NCI-H774 (cell line): Measurements from ENCODE around the gene UQCRC1.
"Not testable (repeated sequence)": the region's sequence is repeated elsewhere in the genome, so short reads cannot be mapped to it uniquely, and the experiment has no call there.

Experiments
- DNase-seq: peaks from one replicate; lab custom pipeline; 2025; lab: John Stamatoyannopoulos, UW

Gene UQCRC1

DNA sequence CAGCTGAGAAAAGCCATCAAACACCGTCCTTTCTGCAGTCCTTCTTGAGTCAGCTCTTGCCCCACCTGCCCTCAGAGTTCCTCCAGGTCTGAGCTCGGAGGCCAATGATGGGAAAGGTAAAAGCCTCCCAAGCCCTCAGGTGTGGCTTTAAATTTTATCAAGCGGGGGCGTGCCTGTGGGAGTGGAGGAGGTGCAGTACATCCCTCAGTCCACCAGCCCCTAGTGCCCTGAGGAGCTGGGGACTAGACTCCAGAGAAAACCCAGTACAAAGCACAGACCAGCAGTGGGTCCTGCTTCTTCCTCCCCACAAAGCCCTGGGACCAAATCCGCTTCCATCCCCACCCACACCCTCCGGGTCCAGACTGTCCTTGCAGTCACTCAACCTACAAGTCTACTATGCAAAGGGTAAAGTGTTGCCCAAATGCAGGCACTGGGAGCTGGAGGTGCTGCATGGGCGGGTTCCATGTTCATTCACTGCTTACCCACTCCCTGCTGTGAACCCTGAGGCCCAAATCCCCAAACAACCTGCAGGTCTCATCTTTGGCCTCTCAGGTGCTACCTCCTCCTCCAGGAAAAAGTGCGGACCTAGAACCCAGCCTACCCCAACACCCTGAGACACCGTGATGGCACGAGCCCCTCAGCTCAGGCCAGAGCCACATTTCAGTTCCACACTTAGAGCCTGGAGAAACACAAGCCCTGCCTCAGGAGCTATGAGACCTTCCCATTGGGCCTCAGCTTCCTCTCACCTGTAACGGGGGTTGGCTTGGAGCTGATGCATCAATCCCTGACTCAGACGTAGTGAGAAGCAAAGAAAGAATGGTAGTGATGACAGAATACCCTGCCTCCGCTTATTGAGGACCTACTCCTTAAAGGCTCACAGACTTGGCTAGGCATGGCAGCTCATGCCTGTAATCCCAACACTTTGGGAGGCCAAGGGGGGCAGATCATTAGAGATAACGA, 55.3 kb downstream of the UQCRC1 start:
- no peak for DNase-seq

DNA sequence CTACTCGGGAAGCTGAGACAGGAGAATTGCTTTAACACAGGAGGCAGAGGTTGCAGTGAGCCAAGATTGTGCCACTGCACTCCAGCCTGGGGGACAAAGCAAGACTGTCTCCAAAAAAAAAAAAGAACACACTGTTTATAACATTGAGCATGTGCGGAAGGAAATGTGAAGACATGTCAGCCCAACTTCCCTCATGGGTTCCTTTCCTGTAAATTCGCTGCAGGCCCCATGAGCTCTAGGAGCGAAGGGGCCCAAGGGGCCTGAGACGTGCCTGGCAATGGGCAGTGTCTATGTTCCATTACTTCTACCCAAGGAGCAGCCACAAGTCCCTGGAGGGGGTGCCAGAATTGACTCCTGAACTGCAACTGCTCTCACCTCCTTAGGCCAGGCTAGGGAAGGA, 56.1 kb downstream of the UQCRC1 start:
- DNase-seq = no peak

DNA sequence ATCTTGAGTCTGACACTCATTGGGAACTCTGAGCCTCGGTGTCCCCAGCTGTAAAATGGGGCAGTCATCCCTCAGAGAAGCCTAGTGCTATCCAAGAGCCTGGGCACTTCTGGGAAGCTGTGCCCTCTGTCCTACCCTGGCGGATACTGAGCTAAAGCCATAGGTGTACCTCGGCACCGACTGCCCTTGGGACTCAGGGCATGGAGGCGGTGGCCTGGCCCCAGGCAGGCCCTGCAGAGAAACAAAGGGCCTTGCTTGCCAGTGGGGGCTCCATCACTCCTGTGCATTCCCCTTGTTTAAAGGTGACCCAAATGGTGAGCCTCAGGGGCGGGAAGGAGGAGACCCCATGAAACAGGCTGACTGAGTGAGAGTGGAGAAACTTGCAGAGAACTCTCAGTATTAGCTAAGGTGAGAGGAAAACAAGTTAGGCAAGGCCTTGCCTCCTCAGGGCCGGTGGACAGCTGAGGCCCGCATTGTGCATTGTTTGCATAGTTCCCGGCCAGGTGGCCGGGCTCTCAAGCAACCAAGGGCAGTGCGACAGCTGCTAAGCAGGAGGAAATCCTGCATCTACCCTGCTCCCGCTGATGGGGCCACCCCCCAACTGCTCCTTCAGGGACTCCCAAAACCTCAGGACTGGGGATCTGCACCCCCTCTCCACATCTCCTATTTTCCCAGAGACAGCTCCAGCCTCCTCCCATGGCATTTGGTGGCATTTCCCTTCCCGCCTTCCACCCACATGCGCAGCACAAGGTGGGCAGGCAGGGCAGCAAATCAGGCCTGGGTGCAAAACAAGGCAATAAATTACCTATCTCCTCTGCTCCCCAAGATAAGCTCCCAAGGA, 57.1 kb downstream of the UQCRC1 start:
- peak; percentile 20 for DNase-seq

DNA sequence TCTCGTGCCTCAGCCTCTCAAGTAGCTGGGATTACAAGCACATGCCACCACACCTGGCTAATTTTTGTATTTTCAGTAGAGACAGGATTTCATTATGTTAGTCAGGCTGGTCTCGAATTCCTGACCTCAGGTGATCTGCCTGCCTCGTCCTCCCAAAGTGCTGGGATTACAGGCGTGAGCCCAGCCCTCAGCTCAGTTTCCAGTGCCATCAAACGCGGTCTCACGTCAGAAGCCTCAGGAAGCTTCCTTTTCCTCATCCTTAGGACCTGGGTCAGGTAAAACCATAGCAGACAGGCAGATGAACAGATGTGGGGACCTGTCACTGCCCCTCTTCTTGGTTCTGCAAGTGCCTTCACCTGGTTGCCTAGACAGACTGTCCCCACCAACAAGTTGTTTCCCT, 57.8 kb downstream of the UQCRC1 start:
- DNase-seq = not testable (repeated sequence)
